NCI-H1105 treated with DMSO at 0.1 percent for 48 hours (cell line): ENCODE measurements around the gene CADPS2.
"Not testable (repeated sequence)": the region's sequence is repeated elsewhere in the genome, so short reads cannot be mapped to it uniquely, and the experiment has no call there.

Experiments used
- DNase-seq: peaks from one replicate; lab custom pipeline; 2025; lab: John Stamatoyannopoulos, UW

Gene CADPS2

GRCh38 chr7:122709930-122710646 is 176.2 kb downstream of the CADPS2 start:
- no peak for DNase-seq

- no peak for DNase-seq
Measured at GRCh38 chr7:122706836-122707235, 179.4 kb downstream of the CADPS2 start.

DNA sequence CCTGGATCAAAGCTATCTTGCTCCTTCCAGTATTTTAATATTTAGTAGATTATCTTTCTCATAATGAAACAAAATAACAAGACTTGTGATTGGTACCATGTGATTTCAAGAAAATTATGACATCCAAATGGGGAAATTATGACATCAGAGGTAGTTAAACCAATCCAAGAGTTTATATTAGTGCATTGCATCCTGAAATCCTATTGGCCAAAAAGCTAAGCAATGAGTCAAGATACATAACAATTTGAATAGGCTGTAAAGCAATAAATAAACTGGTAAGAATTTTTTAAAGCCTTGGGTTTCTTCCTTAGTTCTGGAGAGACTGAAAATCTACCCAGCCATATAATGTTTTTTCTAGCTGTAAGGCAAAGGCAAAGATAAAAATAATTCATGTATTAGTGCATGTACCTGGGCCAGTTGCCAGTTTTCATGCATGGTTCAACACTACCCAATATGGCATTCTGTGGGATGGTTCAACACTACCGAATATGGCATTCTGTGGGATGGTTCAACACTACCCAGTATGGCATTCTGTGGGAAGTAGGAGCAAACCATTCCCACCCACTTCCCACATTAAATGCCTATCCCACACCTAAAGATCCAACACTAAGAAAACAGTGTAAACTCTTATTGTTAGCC is 183.3 kb downstream of the CADPS2 start, which contains the start of gene RNF148:
Gene RNF148, minus strand, starts transcription at position 51 of the 639 bp plus-strand sequence. CDS start 172 bp downstream, outside the sequence.
- no peak for DNase-seq

GRCh38 chr7:122699017-122699416 is 187.2 kb downstream of the CADPS2 start, which contains the start of gene RNF133:
Gene RNF133, minus strand, starts transcription at chr7:122699117. Its CDS starts 199 bp downstream, at chr7:122698918.
- no peak for DNase-seq

DNA sequence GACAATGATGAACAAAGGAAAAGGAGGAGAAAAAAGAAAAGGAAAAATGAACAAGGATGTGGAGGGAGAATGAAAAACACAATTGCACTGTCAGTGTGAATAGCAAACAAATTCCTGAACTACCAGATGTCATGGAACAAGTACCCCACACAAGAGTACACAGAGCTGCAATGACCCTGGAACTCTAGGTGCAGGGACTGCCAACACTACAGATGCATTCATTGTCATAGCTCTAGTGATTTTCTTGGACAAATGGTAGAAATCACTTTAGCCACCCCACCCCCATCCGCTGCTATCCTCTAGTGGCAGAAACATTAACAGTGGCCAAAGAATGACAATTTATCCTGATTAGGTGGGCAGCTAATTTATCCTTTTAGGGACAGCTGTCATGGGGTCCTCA is 190.4 kb downstream of the CADPS2 start:
- no peak for DNase-seq

DNA sequence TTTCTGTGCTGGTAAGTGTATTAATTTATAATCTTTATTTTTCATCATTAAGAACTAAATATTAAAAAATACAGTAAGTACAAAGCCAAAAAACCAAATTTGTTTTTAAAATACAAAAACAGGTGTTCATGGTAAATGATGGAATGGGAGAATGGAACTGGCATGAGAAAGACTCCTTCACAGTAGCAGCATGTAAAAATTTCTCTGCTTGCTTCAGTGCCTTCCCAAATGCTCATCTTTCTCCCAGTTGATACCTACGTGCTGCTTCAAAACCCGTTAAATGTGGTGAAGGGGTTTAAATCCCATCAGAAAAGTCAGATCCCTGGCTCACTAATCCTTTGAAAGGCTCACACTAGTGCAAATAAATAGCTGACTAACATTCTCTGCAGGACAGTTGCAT is 191.6 kb downstream of the CADPS2 start:
- no peak for DNase-seq

DNA sequence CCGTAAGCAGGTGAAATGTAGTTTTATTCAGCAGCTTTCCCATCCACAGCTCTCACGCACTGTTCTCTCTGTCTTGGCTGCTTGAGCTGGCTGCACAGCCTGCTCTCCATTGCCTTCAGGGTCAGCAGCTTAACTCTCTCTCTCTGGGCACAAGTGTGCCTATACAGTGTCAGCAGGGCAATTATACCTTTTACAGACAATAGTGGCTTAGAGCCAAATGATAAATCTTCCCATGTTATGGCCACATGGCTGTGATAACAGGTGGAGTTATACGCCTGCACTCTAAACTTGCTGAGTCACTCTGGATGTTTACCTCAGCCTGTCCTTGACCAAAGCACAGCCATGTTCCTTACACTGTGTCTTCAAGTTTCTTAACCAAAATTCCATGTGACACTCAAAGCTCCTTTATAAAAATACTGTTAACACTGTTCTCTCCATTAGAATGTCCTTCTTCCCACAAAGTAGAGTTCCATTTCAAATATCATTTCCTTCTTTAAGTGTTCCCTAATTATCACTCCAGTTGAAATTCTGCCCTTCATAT is 193.4 kb downstream of the CADPS2 start:
- DNase-seq = no peak

- no peak for DNase-seq
Measured at GRCh38 chr7:122691569-122692235, 194.6 kb downstream of the CADPS2 start.

- DNase-seq = no peak
Measured at GRCh38 chr7:122689346-122690109, 196.7 kb downstream of the CADPS2 start.

DNA sequence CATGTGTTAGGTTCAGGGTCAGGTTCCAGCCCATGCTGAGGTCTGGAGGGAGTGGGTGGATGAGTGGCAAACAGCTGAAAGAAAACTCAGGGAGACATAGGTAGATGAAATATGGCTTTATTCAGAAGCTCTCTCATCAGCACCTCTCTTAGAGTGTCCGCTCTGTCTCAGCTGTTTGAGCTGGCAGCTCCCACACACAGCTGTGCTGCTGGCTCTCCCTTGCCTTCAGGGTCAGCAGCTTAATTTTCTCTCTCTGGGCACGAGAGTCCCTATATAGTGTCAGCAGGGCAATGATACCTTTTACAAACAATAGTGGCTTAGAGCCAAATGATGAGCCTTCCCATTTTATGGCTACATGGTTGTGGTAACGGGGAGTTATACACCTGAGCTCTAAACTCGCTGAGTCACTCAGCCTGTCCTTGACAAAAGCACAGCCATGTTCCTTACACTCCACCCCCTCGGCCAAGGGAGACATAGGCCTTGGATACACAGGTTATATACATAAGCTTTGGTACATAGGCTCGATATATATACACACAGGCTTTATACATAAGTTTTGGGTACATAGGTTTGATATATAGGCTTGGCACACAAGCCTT is 197.8 kb downstream of the CADPS2 start:
- no peak for DNase-seq

DNA sequence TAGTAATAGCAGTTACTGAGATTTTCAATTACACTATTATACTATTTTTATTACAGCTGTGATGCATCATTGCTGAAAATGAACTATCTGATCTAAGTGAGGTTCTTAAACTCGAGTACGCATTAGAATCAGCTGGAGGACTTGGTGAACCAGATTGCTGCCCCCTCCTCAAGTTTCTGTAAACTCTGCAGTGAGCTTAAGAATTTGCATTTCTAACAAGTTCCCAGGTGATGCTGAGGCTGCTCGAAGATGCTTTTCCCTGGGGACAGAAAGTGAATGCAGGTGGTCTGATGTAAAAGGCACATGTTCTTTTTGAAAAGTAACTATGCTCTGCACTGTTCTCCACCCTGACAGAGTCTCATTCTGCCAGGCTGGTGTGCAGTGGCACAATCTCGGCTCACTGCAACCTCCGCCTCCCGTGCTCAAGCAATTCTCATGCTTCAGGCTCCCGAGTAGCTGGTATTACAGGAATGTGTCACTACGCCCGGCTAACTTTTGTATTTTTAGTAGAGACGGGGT is 199.8 kb downstream of the CADPS2 start:
- DNase-seq = no peak

GRCh38 chr7:122684504-122684903 is 201.8 kb downstream of the CADPS2 start:
- no peak for DNase-seq

GRCh38 chr7:122682815-122683550 is 203.3 kb downstream of the CADPS2 start:
- no peak for DNase-seq

DNA sequence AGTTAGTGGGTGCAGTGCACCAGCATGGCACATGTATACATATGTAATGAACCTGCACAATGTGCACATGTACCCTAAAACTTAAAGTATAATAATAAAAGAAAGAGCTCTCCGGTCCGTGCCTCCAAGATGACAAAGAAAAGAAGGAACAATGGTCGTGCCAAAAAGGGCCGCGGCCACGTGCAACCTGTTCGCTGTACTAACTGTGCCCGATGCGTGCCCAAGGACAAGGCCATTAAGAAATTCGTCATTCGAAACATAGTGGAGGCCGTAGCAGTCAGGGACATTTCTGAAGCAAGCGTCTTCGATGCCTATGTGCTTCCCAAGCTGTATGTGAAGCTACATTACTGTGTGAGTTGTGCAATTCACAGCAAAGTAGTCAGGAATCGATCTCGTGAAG is 205.1 kb downstream of the CADPS2 start:
- DNase-seq = not testable (repeated sequence)

DNA sequence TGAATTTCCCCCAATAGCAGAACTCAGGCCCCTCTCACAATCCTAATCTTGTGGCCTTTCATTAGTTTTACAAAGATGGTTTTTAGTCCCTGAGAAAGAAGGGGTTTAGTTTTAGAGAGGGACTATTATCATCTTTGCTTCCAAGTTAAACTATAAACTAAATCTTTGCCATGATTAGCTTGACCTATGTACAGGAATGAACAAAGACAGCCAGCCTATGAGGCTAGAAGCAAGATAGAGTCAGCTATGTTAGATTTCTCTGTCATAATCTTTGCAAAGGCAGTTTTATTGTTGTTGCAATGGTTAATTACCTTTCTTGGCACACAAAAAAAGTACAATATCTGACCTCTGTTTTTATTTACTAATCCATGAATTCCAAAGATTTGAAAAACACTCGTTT is 206.4 kb downstream of the CADPS2 start:
- DNase-seq = no peak

- not testable (repeated sequence) for DNase-seq
Measured at GRCh38 chr7:122679269-122679709, 207.0 kb downstream of the CADPS2 start.

DNA sequence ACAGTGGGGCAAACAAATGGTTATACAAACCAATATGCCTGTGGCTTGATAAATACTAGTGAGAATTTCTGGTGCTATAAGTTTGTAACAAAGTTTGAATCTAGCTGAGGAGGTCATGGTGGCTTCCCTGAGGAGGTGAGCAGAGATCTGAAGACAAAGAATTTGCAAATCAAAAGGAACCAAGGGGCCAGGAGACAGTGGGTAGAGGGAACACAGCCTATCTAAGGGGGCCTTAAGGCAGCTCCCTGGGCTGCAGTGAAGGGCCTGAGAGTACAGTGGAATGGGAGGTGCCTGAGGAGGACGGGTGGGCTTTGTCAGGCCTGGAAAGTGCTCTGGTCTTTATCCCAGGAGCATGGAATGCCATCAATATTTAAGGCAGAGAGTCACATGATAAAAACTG is 209.1 kb downstream of the CADPS2 start:
- no peak for DNase-seq

DNA sequence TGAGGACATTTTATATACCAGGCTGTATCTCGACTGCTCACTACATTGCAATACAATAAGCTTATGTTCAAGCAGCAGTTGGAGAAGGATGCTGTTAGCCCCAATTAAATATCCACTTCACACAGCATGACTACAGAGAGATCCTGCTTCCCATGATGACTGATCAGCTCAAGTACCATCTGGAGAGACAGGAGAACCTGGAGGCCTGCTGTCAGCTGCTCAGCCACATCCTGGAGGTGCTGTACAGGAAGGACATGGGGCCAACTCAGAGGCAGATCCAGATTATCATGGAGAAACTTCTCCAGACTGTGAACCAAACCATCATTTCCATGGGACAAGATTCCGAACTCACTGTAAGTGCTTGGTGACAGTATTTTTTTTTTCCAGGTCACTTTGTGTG is 209.8 kb downstream of the CADPS2 start:
- DNase-seq = no peak

GRCh38 chr7:122675621-122676020 is 210.6 kb downstream of the CADPS2 start:
- no peak for DNase-seq

DNA sequence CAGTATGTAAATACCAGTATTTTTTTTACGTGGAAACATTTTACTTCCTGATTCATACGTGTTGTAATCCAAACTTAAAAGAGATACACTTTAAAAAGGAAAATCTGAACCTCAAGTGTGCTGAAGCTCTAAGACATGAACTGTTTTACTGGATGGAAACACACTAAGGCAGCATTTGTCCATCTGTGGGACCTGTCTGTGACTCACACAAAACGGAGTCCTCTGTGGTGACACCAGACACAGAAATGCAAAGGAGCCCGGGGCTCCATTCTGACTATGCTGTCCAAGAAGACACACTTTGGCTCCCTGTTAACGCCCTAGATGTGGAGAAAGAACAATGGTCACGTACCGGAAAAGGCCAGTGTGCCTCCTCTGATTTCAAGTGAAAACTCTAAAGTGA is 211.2 kb downstream of the CADPS2 start:
- no peak for DNase-seq
